Heart left ventricle (tissue), 16 donors: ENCODE measurements around the gene PACRG. TPM values are rescaled to one million over a fixed set of nuclear protein-coding genes. Genes with fewer than 3 reads are reported as not detected.

Source experiments
- ATAC-seq, 4 donors: fragments of 200-7000 bp; cut with Tn5 transposase; one replicate each; pipeline ENCODE4 v1.9.1; 2020 to 2022; ENCODE audit warnings: moderate library complexity in 4 of 4, mild to moderate bottlenecking in 3 of 4, moderate number of reproducible peaks in 1 of 4
- DNase-seq, 5 donors: peaks; one replicate each; pipeline ENCODE4 v3.0.0-alpha.2; 2020
- H3K27ac ChIP-seq, 12 donors: fragments of 200-600 bp; sonication (generic) in 4 of 12; one replicate each; pipeline versions ENCODE4 v1.5.0 to v1.8.0; 2016 to 2022; ENCODE audit warnings: mild to moderate bottlenecking in 2 of 12
- H3K27me3 ChIP-seq, 9 donors: fragments of 200-600 bp; sonication (generic) in 2 of 9; one replicate each; pipeline versions ENCODE4 v1.5.1 to v1.8.0; 2016 to 2022; ENCODE audit warnings: mild to moderate bottlenecking in 3 of 9
- H3K36me3 ChIP-seq, 9 donors: fragments of 200-600 bp; sonication (generic) in 2 of 9; one replicate each; pipeline versions ENCODE4 v1.5.0 to v1.8.0; 2018 to 2022; ENCODE audit warnings: mild to moderate bottlenecking in 2 of 9
- H3K4me1 ChIP-seq, 12 donors: fragments of 200-600 bp; sonication (generic) in 4 of 12; one replicate each; pipeline versions ENCODE4 v1.5.0 to v1.8.0; 2016 to 2022; ENCODE audit warnings: mild to moderate bottlenecking in 3 of 12
- H3K4me3 ChIP-seq, 12 donors: fragments of 200-600 bp; sonication (generic) in 4 of 12; one replicate each; pipeline versions ENCODE4 v1.5.0 to v1.8.0; 2017 to 2022; ENCODE audit warnings: mild to moderate bottlenecking in 9 of 12, moderate library complexity in 4 of 12
- H3K9me3 ChIP-seq, 12 donors: fragments of 200-600 bp; sonication (generic) in 4 of 12; one replicate each; pipeline versions ENCODE4 v1.5.0 to v1.8.0; 2016 to 2022; ENCODE audit warnings: mild to moderate bottlenecking in 1 of 12
- CTCF ChIP-seq, 12 donors: fragments of 200-600 bp; sonication (generic) in 4 of 12; IDR thresholded peaks; one replicate each; pipeline versions ENCODE4 v1.5.0 to v1.8.0; 2018 to 2022; ENCODE audit warnings: antibody characterized with exemption in 12 of 12, mild to moderate bottlenecking in 5 of 12
- POLR2A ChIP-seq, 2 donors: fragments of 450-650 bp; IDR thresholded peaks; one replicate each; pipeline ENCODE4 v1.6.1; 2017; ENCODE audit warnings: antibody characterized with exemption in 2 of 2, mild to moderate bottlenecking in 2 of 2, moderate library complexity in 2 of 2
- WGBS, 4 donors: extraction: QIAGEN DNeasy Blood & Tissue Kit in 2 of 4; methylation state at CpG; one replicate each; pipeline versions ENCODE4 v1.1.5 to v1.1.7; 2013 to 2018; 5-methylcytosine and 5-hydroxymethylcytosine counted together
- intact Hi-C, 10 donors: fragments of 100-400 bp; cut with DNase I; formaldehyde crosslinking; loops; one replicate each; pipeline versions ENCODE4 v1.11.1 to v1.14.2; 2022
- polyA plus RNA-seq, 2 donors: library from polyadenylated mRNA; stranded (reverse); fragments of 200-250 nt; gene quantifications; one replicate each; pipeline ENCODE4 v1.2.3, GENCODE V29; 2013
- total RNA-seq, 9 donors: library from RNA; depleted of rRNA in 2 of 9; stranded (reverse); fragments of >200 nt in 2 of 9; fragmentation: NEBNext Ultra II Directional in 3 of 9; extraction: Animal tissue kit (Norgen Biotek cat#: 25700) in 3 of 9; gene quantifications; one replicate each; pipeline versions ENCODE4 v1.1.0 to v1.2.4, GENCODE V29; 2016 to 2023
- donor health status: ischemic (EF 13 %, LVEDD 7.1; RV severe dilation, severe dysfunction).
- donor health status: healthy with polysubstance abuse.
- donor health status: DM: no; HTN: yes; CAD: no.
- donor health status: DM: no; HTN: no; CAD: no.
- donor health status: ischemic (EF 25% LVEDD 6.9; RV normal size, moderate dysfunction).
- donor health status: ischemic (EF 25% LVEDD 5.7; RV mildly dilated, moderate dysfunction).
- donor health status: healthy.
- donor health status: DM: yes; HTN: yes; CAD: no.
- donor health status: ischemic (EF 35%, LVEDD 5.7; RV mildly dilated, moderate dysfunction).
- donor health status: nonischemic (EF 11% LVEDD 7.7; RV severe dilation, severe dysfunction).
- donor health status: DM: yes; HTN: yes; CAD: no.
- donor health status: PGD.
- donor health status: ischemic (EF 29% LVEDD 5.4; RV normal size, mild dysfunction).
- donor health status: nonischemic (EF 23%, LVEDD 6.1; RV moderate dilation, normal function).

The PACRG gene
- total and polyA plus RNA-seq, 11 donors = 2.0 to 83.3 (median 11.8) TPM

- no peaks in the 10 kb centered on the region for H3K9me3 ChIP-seq
- 73 to 93% (median 82%) methylated on average over 9 of the region's 9 CpGs for WGBS, 4 donors
- no peak overlapping the region for H3K27ac ChIP-seq
- intact Hi-C loops = loop anchor here in 4 of 10 donors (5.0 to 10.0 kb wide), 4 partner anchors 146 to 774 kb away; no protein-coding TSS in a partner anchor
- TF ChIP-seq CTCF (IDR thresholded peaks at IDR 0.05) (no peak), POLR2A (IDR thresholded peaks at IDR 0.05) (no peak)
- no peaks in the 10 kb centered on the region for H3K36me3 ChIP-seq
- no peaks in the 10 kb centered on the region for H3K27me3 ChIP-seq
- no peak overlapping the region for H3K4me3 ChIP-seq
- peaks cover 12 to 53% (median 31%) of the 10 kb centered on the region in 12 donors for H3K4me1 ChIP-seq
- ATAC-seq = no peak
- no peak for DNase-seq
These were observed 603.5 kb downstream of the PACRG start for GRCh38 chr6:163331245-163331644.

GRCh38 chr6:163332575-163332974 lies 604.8 kb downstream of the PACRG start:
- H3K9me3 ChIP-seq = no peaks in the 10 kb centered on the region
- no peaks in the 10 kb centered on the region for H3K36me3 ChIP-seq
- peaks cover 15 to 64% (median 39%) of the 10 kb centered on the region in 12 donors for H3K4me1 ChIP-seq
- no peak overlapping the region for H3K4me3 ChIP-seq
- 82 to 96% (median 92%) methylated on average over 7 of the region's 7 CpGs for WGBS, 4 donors
- H3K27me3 ChIP-seq = no peaks in the 10 kb centered on the region
- no peak overlapping the region for H3K27ac ChIP-seq
- no peak for ATAC-seq
- no peak for DNase-seq
- no peak for TF ChIP-seq CTCF (IDR thresholded peaks at IDR 0.05)
- intact Hi-C loops = loop anchor here in 4 of 10 donors (5.0 to 10.0 kb wide), 4 partner anchors 148 to 772 kb away; no protein-coding TSS in a partner anchor

- H3K27me3 ChIP-seq = no peaks in the 10 kb centered on the region
- H3K4me3 ChIP-seq = no peak overlapping the region
- 70 to 90% (median 88%) methylated on average over 4 of the region's 4 CpGs for WGBS, 4 donors
- peaks cover 15 to 67% (median 40%) of the 10 kb centered on the region in 12 donors for H3K4me1 ChIP-seq
- H3K27ac ChIP-seq = peak overlapping the region in 2 of 12 donors; percentile 27 to 34
- ATAC-seq (no peak), DNase-seq (no peak)
- intact Hi-C loops = loop anchor here in 4 of 10 donors (5.0 to 10.0 kb wide), 4 partner anchors 148 to 772 kb away; no protein-coding TSS in a partner anchor
- TF ChIP-seq POLR2A (IDR thresholded peaks at IDR 0.05) = no peak
- no peak for TF ChIP-seq CTCF (IDR thresholded peaks at IDR 0.05)
- H3K36me3 ChIP-seq = no peaks in the 10 kb centered on the region
- H3K9me3 ChIP-seq = no peaks in the 10 kb centered on the region
These were observed 605.3 kb downstream of the PACRG start for GRCh38 chr6:163333038-163333437.

- Histone ChIP-seq H3K4me3 (no peak overlapping the region), H3K4me1 (peaks cover 15 to 77% (median 49%) of the 10 kb centered on the region in 12 donors), H3K9me3 (no peaks in the 10 kb centered on the region), H3K27me3 (no peaks in the 10 kb centered on the region), H3K36me3 (no peaks in the 10 kb centered on the region), H3K27ac (peak overlapping the region in 11 of 12 donors; percentile 83 to 97 (median 94))
- peak in 1 of 4 donors; percentile 1 for ATAC-seq
- no peak for TF ChIP-seq POLR2A (IDR thresholded peaks at IDR 0.05)
- TF ChIP-seq CTCF (IDR thresholded peaks at IDR 0.05) = no peak
- intact Hi-C loops = loop anchor here in 4 of 10 donors (2.0 to 10.0 kb wide), 5 partner anchors 81 to 771 kb away; partner anchors contain the start of gene QKI (in 1 of the 4)
- WGBS, 4 donors = 52 to 71% (median 61%) methylated on average over 23 to 26 of the region's 26 CpGs
- no peak for DNase-seq
These were observed 606.2 kb downstream of the PACRG start for GRCh38 chr6:163333701-163334663.
